CD4-positive, alpha-beta T cell treated with Interleukin-15 for 1 hour (primary cell): ENCODE data around the gene DGKG.

Experiments used
- DNase-seq: peaks from one replicate; pipeline ENCODE4 v3.0.0-alpha.2; 2020

The DGKG gene

GRCh38 chr3:186316666-186317260, 45.3 kb downstream of the DGKG start:
- DNase-seq = no peak

GRCh38 chr3:186315581-186316354, 46.3 kb downstream of the DGKG start:
- no peak for DNase-seq

- DNase-seq = no peak
These were observed 47.1 kb downstream of the DGKG start for GRCh38 chr3:186314896-186315295.

- no peak for DNase-seq
These were observed 50.6 kb downstream of the DGKG start for GRCh38 chr3:186311441-186311840.

GRCh38 chr3:186308549-186308948, 53.5 kb downstream of the DGKG start:
- DNase-seq = no peak

- no peak for DNase-seq
These were observed 54.3 kb downstream of the DGKG start for GRCh38 chr3:186307594-186308221.

GRCh38 chr3:186305286-186305685, 56.7 kb downstream of the DGKG start:
- DNase-seq = no peak

- no peak for DNase-seq
These were observed 58.1 kb downstream of the DGKG start for GRCh38 chr3:186303965-186304364.

GRCh38 chr3:186299327-186299726, 62.7 kb downstream of the DGKG start:
- DNase-seq = no peak

- no peak for DNase-seq
These were observed 63.2 kb downstream of the DGKG start for GRCh38 chr3:186298876-186299275.

GRCh38 chr3:186290796-186291195, 71.2 kb downstream of the DGKG start:
- DNase-seq = no peak

GRCh38 chr3:186287711-186288110, 74.3 kb downstream of the DGKG start:
- DNase-seq = no peak

GRCh38 chr3:186286114-186286513, 75.9 kb downstream of the DGKG start:
- DNase-seq = no peak

GRCh38 chr3:186284661-186285060, 77.4 kb downstream of the DGKG start:
- DNase-seq = no peak

GRCh38 chr3:186284349-186284652, 77.7 kb downstream of the DGKG start:
- no peak for DNase-seq

GRCh38 chr3:186283651-186284348, 78.2 kb downstream of the DGKG start:
- no peak for DNase-seq

- DNase-seq = no peak
These were observed 78.9 kb downstream of the DGKG start for GRCh38 chr3:186283096-186283495.

- no peak for DNase-seq
These were observed 80.9 kb downstream of the DGKG start for GRCh38 chr3:186281176-186281575.

- no peak for DNase-seq
These were observed 81.3 kb downstream of the DGKG start for GRCh38 chr3:186280737-186281136.

- DNase-seq = no peak
These were observed 84.6 kb downstream of the DGKG start for GRCh38 chr3:186277268-186277909.

- DNase-seq = no peak
These were observed 86.6 kb downstream of the DGKG start for GRCh38 chr3:186275436-186275835.

- no peak for DNase-seq
These were observed 88.4 kb downstream of the DGKG start for GRCh38 chr3:186273586-186273985.

GRCh38 chr3:186270701-186271100, 91.3 kb downstream of the DGKG start:
- DNase-seq = no peak
